ENCODE results near the gene RAX. TPM values are rescaled to one million over a fixed set of nuclear protein-coding genes. Genes with fewer than 3 reads are reported as not detected.

Gene RAX
- total RNA-seq, 1 donor from 2014 or later, result not detected

- Histone ChIP-seq H3K9me3 (no peaks in the 10 kb centered on the region), H3K4me3 (no peak overlapping the region), H3K27ac (no peak overlapping the region), H3K36me3 (no peaks in the 10 kb centered on the region), H3K27me3 (no peaks in the 10 kb centered on the region), H3K4me1 (peaks cover 0 to 2% of the 10 kb centered on the region in 2 donors)
- no peak for DNase-seq (ENCODE audit: low spot score in 2 of 2)
- TF ChIP-seq CTCF (IDR thresholded peaks at IDR 0.05), result no peak
- intact Hi-C loops (cut with DNase I), result no loop called here
These were observed 55.2 kb downstream of the RAX start for GRCh38 chr18:59218018-59218417.

Other genes starting within 250 kb of the RAX start
- gene SEC11C, start 133.6 kb downstream of the RAX start, total RNA-seq, result 6.2 TPM
- not detected for gene GRP, start 53.3 kb downstream of the RAX start, total RNA-seq
- not detected for gene CPLX4, start 45.2 kb upstream of the RAX start, total RNA-seq
- gene LMAN1, start 85.8 kb upstream of the RAX start, total RNA-seq, result 60.8 TPM

Data from ascending aorta (tissue), 2 donors.